OCI-LY3 (cell line): ENCODE results near the gene RFX2.

Source experiments
- EZH2phosphoT487 ChIP-seq: fragments of 200-600 bp; shearing (Covaris generic); IDR thresholded peaks from 2 replicates; pipeline ENCODE4 v1.6.1; 2018; ENCODE audit warnings: antibody characterized with exemption, mixed run types, low read depth
- TF ChIP-seq, protein P1 (sequence below): fragments of 200-600, 300-600 bp; sonication (generic); IDR thresholded peaks from 2 replicates; pipeline ENCODE4 v1.5.1; 2014; ENCODE audit warnings: antibody characterized with exemption, low read length, low read depth

DNA sequence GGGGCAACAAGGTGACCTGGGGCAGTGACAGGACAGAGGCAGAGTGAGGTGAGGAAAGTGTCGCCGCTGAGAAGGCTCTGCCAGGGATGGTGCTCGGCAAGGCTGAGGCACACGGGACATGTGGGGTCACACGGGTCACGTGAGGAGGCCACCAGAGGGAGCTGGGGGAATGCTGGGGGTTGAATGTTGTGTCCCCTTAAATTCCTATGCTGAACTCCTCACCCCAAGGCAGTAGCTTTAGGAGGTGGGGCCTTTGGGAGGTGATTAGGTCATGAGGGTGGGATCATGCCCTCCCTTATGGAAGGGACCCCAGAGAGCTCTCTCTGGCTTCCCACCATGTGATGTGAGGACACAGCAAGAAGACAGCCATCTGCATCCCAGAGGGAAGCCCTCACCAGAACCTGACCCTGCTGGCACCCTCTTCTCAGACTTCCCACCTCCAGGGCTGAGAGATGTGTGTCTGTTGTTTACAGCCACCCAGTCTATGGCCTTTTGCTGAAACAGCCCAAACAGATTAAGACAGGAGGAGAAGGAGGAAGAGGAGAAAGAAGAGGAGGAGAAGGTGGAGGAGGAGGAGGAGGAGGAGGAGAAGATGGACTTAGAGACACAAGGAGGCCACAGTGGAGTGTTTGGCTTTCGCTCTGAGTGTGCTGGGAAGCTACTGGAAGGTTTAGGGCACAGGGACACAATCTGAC is 35.4 kb downstream of the RFX2 start:
- TF ChIP-seq, protein P1, sequence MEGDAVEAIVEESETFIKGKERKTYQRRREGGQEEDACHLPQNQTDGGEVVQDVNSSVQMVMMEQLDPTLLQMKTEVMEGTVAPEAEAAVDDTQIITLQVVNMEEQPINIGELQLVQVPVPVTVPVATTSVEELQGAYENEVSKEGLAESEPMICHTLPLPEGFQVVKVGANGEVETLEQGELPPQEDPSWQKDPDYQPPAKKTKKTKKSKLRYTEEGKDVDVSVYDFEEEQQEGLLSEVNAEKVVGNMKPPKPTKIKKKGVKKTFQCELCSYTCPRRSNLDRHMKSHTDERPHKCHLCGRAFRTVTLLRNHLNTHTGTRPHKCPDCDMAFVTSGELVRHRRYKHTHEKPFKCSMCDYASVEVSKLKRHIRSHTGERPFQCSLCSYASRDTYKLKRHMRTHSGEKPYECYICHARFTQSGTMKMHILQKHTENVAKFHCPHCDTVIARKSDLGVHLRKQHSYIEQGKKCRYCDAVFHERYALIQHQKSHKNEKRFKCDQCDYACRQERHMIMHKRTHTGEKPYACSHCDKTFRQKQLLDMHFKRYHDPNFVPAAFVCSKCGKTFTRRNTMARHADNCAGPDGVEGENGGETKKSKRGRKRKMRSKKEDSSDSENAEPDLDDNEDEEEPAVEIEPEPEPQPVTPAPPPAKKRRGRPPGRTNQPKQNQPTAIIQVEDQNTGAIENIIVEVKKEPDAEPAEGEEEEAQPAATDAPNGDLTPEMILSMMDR = no peak
- TF ChIP-seq EZH2phosphoT487 = no peak
